Kidney (tissue), 14 donors: ENCODE results near the gene CDK5RAP3. TPM values are rescaled to one million over a fixed set of nuclear protein-coding genes. Genes with fewer than 3 reads are reported as not detected.
A peak's percentile ranks its signal among the peaks of the same experiment; 100 is the strongest.

ENCODE experiments used
- DNase-seq, 5 donors: peaks; one replicate each; pipeline ENCODE4 v3.0.0-alpha.2; 2013 to 2020
- FAIRE-seq: peaks from 2 replicates; lab custom pipeline; 2012; peaks lifted over from hg19 to GRCh38; lab: Jason Lieb, UNC
- H3K27ac ChIP-seq, 2 donors: one replicate each; pipeline ENCODE4 v1.7.0; 2013; ENCODE audit warnings: low read depth in 2 of 2, low read length in 2 of 2, inconsistent platforms in 1 of 2
- H3K27me3 ChIP-seq: one replicate; pipeline ENCODE4 v1.7.1; 2013; ENCODE audit warnings: low read length, inconsistent platforms; ENCODE audit not compliant: control insufficient read depth, insufficient read depth
- H3K36me3 ChIP-seq, 3 donors: one replicate each; pipeline versions ENCODE4 v1.7.0 to v1.7.1; 2013; ENCODE audit warnings: low read length in 3 of 3, control low read depth in 1 of 3, inconsistent platforms in 1 of 3; ENCODE audit not compliant: insufficient read depth in 3 of 3, control insufficient read depth in 2 of 3
- H3K4me1 ChIP-seq, 3 donors: one replicate each; pipeline versions ENCODE4 v1.7.0 to v1.7.1; 2013; ENCODE audit warnings: low read length in 3 of 3, inconsistent platforms in 1 of 3, low read depth in 1 of 3; ENCODE audit not compliant: control insufficient read depth in 2 of 3, insufficient read depth in 2 of 3
- H3K4me3 ChIP-seq, 3 donors: one replicate each; pipeline versions ENCODE4 v1.7.0 to v1.8.1; 2013; ENCODE audit warnings: low read length in 3 of 3, control low read depth in 1 of 3, inconsistent platforms in 1 of 3
- H3K9ac ChIP-seq, 3 donors: one replicate each; pipeline versions ENCODE4 v1.7.0 to v1.7.1; 2013; ENCODE audit warnings: low read length in 3 of 3, control low read depth in 1 of 3, inconsistent platforms in 1 of 3
- H3K9me3 ChIP-seq, 3 donors: one replicate each; pipeline versions ENCODE4 v1.7.0 to v1.7.1; 2013; ENCODE audit warnings: low read length in 3 of 3, control low read depth in 1 of 3, inconsistent platforms in 1 of 3; ENCODE audit not compliant: control insufficient read depth in 2 of 3, insufficient read depth in 1 of 3
- intact Hi-C: fragments of 100-400 bp; cut with DNase I; formaldehyde crosslinking; loops from one replicate; pipeline ENCODE4 v1.11.1; 2022
- polyA plus RNA-seq: library from polyadenylated mRNA; stranded (reverse); fragments of 350-450 nt; fragmentation: Illumina TruSeq; extraction: RNeasy Lipid Tissue Mini Kit (QIAGEN cat#74804); gene quantifications from one replicate; pipeline ENCODE4 v1.2.3, GENCODE V29; 2014; ENCODE audit warnings: low read depth, low replicate concordance; ENCODE audit not compliant: insufficient read depth
- total RNA-seq: library from RNA; stranded (reverse); fragmentation: NEBNext Ultra II Directional; extraction: Animal tissue kit (Norgen Biotek cat#: 25700); gene quantifications from one replicate; pipeline ENCODE4 v1.2.1, GENCODE V29; 2021
- TF ChIP-seq, protein P1 (sequence below): IDR thresholded peaks from 3 replicates; pipeline ENCODE4 v1.5.1; 2012; ENCODE audit warnings: mild to moderate bottlenecking, moderate library complexity, borderline replicate concordance; ENCODE audit not compliant: insufficient read depth; ENCODE audit errors: extremely low read depth
- donor health status: control.
- donor health status: control.
- donor health status: control.
- donor health status: control.
- donor health status: control.
- donor health status: DM: yes; HTN: yes; CAD: no.
- donor health status: Normal renal cell carcinoma (clear cell type).

The CDK5RAP3 gene
- total and polyA plus RNA-seq, 2 donors from 2014 or later: 140 to 208 TPM

DNA sequence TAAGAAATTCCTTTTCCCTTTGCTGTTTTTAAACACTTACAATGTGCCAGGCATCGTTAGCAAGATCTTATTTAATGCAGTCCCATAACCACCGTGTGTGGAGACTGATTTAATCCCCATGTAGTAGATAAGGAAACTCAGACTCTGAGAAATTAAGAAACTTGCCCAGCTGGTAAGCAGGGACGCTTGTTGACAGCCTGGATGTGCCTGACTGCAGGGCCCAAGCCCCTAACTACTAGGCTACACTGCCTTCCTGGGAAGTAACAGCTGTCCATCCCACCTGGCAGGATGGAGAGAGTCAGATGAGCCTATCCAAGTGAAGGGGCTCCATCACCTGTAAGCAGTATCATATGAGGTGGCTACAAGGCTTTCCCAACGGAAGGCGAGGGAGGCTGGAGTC lies 23.1 kb downstream of the CDK5RAP3 start:
- intact Hi-C loops: no loop called here
- Histone ChIP-seq H3K36me3 (no peaks in the 10 kb centered on the region), H3K9ac (no peak overlapping the region), H3K27me3 (no peaks in the 10 kb centered on the region), H3K4me1 (peaks cover 0 to 2% (median 0%) of the 10 kb centered on the region in 3 donors), H3K27ac (no peak overlapping the region), H3K9me3 (no peaks in the 10 kb centered on the region), H3K4me3 (no peak overlapping the region)
- DNase-seq (no peak), FAIRE-seq (no peak)
- TF ChIP-seq, protein P1, sequence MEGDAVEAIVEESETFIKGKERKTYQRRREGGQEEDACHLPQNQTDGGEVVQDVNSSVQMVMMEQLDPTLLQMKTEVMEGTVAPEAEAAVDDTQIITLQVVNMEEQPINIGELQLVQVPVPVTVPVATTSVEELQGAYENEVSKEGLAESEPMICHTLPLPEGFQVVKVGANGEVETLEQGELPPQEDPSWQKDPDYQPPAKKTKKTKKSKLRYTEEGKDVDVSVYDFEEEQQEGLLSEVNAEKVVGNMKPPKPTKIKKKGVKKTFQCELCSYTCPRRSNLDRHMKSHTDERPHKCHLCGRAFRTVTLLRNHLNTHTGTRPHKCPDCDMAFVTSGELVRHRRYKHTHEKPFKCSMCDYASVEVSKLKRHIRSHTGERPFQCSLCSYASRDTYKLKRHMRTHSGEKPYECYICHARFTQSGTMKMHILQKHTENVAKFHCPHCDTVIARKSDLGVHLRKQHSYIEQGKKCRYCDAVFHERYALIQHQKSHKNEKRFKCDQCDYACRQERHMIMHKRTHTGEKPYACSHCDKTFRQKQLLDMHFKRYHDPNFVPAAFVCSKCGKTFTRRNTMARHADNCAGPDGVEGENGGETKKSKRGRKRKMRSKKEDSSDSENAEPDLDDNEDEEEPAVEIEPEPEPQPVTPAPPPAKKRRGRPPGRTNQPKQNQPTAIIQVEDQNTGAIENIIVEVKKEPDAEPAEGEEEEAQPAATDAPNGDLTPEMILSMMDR: no peak

DNA sequence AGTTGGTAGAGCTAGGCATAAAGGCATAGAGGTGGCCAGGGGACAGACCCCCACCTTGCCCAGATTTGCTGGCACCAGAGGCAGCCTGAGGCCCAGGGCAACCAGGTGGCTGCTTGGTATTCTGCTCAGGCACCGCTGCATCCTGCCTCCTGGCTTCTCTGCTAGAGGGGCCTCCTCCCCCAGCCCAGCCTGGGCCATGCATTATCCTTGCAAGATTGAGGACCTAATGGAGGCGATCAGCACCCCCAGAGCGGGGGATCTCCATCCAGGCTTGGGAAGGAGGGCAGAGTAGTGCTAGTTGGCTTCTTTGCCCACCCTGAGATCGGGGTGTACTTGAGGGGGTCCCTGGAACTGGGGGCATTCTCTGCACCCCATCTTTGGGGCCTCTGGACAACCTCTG lies 23.8 kb downstream of the CDK5RAP3 start:
- FAIRE-seq: no peak
- Histone ChIP-seq H3K9ac (no peak overlapping the region), H3K36me3 (no peaks in the 10 kb centered on the region), H3K27ac (no peak overlapping the region), H3K4me1 (peaks cover 0 to 2% (median 0%) of the 10 kb centered on the region in 3 donors), H3K27me3 (no peaks in the 10 kb centered on the region), H3K4me3 (no peak overlapping the region), H3K9me3 (no peaks in the 10 kb centered on the region)
- intact Hi-C loops: no loop called here
- TF ChIP-seq, protein P1: no peak
- peak in 2 of 5 donors; percentile 31 to 45 for DNase-seq

DNA sequence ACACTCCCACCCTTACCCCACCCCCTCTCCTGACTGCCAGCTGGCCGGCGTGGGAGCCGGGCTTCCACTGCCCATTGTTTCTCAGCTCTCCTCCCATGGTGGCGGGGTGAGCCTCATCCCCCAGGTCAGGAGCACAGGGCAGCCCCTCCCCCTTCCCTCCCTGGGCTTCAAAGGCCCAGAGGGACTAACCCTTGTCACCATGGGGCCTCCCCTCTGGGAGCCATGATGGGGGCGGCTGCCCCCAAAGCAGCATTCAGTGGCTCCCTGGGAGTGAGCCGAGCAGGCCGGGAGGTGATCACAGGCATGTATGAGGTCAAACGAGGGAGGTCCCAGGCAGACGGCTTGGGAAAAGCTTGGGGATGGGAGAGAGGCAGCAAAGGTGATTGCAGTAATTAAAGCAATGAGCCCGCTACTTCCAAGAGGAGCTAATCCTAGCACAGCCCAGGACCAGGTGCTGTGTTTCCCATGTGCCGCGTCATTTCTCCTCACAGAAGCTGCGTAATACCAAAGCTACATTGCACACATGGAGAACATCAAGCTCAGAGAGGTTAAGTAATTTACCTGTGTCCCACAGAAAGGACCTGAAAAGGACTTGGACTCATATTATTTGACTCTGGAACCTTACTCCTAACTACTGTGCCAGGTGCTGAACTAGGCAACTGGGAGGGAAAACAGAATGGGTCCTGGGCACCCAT lies 24.5 kb downstream of the CDK5RAP3 start:
- Histone ChIP-seq H3K27ac (no peak overlapping the region), H3K27me3 (no peaks in the 10 kb centered on the region), H3K9me3 (no peaks in the 10 kb centered on the region), H3K4me3 (no peak overlapping the region), H3K36me3 (no peaks in the 10 kb centered on the region), H3K9ac (no peak overlapping the region), H3K4me1 (peaks cover 0 to 2% (median 0%) of the 10 kb centered on the region in 3 donors)
- intact Hi-C loops: no loop called here
- TF ChIP-seq, protein P1: no peak
- FAIRE-seq: no peak
- DNase-seq: peak in 4 of 5 donors; percentile 53 to 77 (median 60)

DNA sequence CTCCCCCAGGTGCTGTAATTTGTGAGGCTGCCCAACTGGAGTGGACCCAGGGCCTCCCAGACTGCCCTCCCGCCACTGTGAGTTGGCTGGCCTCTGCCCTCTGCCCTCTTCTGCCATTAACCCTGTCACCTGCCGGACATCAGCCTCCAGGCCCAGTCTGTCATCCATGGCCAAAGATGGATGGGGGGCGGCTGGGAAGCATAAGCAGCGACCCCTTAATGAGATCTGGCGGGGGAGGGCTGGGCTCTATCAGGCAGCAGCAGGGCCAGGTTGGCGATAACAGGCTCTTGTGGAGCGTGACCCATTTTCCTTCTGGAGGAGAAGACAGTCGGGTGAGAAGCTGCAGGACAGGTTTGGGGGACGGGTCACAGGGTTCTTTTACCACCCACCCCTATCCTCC lies 25.3 kb downstream of the CDK5RAP3 start:
- Histone ChIP-seq H3K4me3 (no peak overlapping the region), H3K9me3 (no peaks in the 10 kb centered on the region), H3K36me3 (no peaks in the 10 kb centered on the region), H3K27me3 (no peaks in the 10 kb centered on the region), H3K9ac (no peak overlapping the region), H3K27ac (no peak overlapping the region), H3K4me1 (peaks cover 0 to 2% (median 0%) of the 10 kb centered on the region in 3 donors)
- peak in 4 of 5 donors; percentile 51 to 82 (median 63) for DNase-seq
- intact Hi-C loops: no loop called here
- TF ChIP-seq, protein P1: no peak
- no peak for FAIRE-seq
